Adrenal gland (tissue), 12 donors: Measurements from ENCODE around the gene TADA2A. TPM values are rescaled to one million over a fixed set of nuclear protein-coding genes. Genes with fewer than 3 reads are reported as not detected.
"Not testable (repeated sequence)": the region's sequence is repeated elsewhere in the genome, so short reads cannot be mapped to it uniquely, and the experiment has no call there.

Experiments used
- DNase-seq, 7 donors: peaks; one replicate each; pipeline ENCODE4 v3.0.0-alpha.2; 2019 to 2020
- H3K27ac ChIP-seq, 5 donors: fragments of 200-600 bp; sonication (generic) in 4 of 5; 1 replicate in 3 of 5; 2 replicates in 2 of 5; pipeline versions ENCODE4 v1.5.1 to v1.8.0; 2016 to 2020; ENCODE audit warnings: mild to moderate bottlenecking in 1 of 5
- H3K27me3 ChIP-seq: fragments of 200-600 bp; 2 replicates; pipeline ENCODE4 v1.8.0; 2021
- H3K36me3 ChIP-seq, 2 donors: fragments of 200-600 bp; replicated peaks in 1 of 2; 1 replicate in 1 of 2; 2 replicates in 1 of 2; pipeline versions ENCODE4 v1.5.1 to v1.8.0; 2018 to 2022
- H3K4me1 ChIP-seq, 2 donors: fragments of 200-600 bp; replicated peaks in 1 of 2; 1 replicate in 1 of 2; 2 replicates in 1 of 2; pipeline versions ENCODE4 v1.5.1 to v1.8.0; 2018 to 2021
- H3K4me3 ChIP-seq, 4 donors: fragments of 200-600 bp; sonication (generic) in 3 of 4; one replicate each; pipeline ENCODE4 v1.5.1; 2016 to 2018
- H3K9me3 ChIP-seq, 3 donors: fragments of 200-600 bp; sonication (generic) in 1 of 3; replicated peaks in 1 of 3; 1 replicate in 2 of 3; 2 replicates in 1 of 3; pipeline versions ENCODE4 v1.5.1 to v1.8.0; 2016 to 2021
- CTCF ChIP-seq, 6 experiments: fragments of 450-650 bp in 4 of 6; fragments of 200-600 bp in 2 of 6; sonication (generic) in 1 of 6; IDR thresholded peaks; 1 replicate in 5 of 6; 2 replicates in 1 of 6; pipeline versions ENCODE4 v1.5.1 to v1.8.0; 2016 to 2021; ENCODE audit warnings: antibody characterized with exemption in 6 of 6, mild to moderate bottlenecking in 2 of 6, moderate library complexity in 1 of 6
- POLR2A ChIP-seq, 2 donors: fragments of 450-650 bp; IDR thresholded peaks; one replicate each; pipeline ENCODE4 v1.6.1; 2017; ENCODE audit warnings: antibody characterized with exemption in 2 of 2, mild to moderate bottlenecking in 2 of 2, moderate library complexity in 1 of 2
- WGBS, 4 donors: extraction: QIAGEN DNeasy Blood & Tissue Kit in 2 of 4; methylation state at CpG; one replicate each; pipeline versions ENCODE4 v1.1.5 to v1.1.7; 2013 to 2017; 5-methylcytosine and 5-hydroxymethylcytosine counted together
- intact Hi-C, 2 donors: fragments of 100-400 bp; cut with DNase I; formaldehyde crosslinking; loops; one replicate each; pipeline versions ENCODE4 v1.14.1 to v1.15.0; 2022 to 2023
- polyA plus RNA-seq, 3 donors: library from polyadenylated mRNA; stranded (reverse); fragments of 200-250 nt in 2 of 3; fragments of 350-450 nt in 1 of 3; fragmentation: Illumina TruSeq in 1 of 3; extraction: RNeasy Lipid Tissue Mini Kit (QIAGEN cat#74804) in 1 of 3; gene quantifications; one replicate each; pipeline ENCODE4 v1.2.3, GENCODE V29; 2013 to 2014
- total RNA-seq, 9 donors: library from RNA; depleted of rRNA in 4 of 9; stranded (reverse); fragments of >200 nt in 4 of 9; fragments of 120-200 nt in 1 of 9; fragmentation: NEBNext Ultra II Directional in 1 of 9; extraction: Animal tissue kit (Norgen Biotek cat#: 25700) in 1 of 9; gene quantifications; one replicate each; pipeline versions ENCODE4 v1.1.0 to v1.2.4, GENCODE V29; 2013 to 2023
- donor health status: healthy with polysubstance abuse.
- donor health status: Bipolar disorder and iron deficiency.
- donor health status: DM: yes; HTN: yes; CAD: no.
- donor health status: DM: no; HTN: no; CAD: no.
- donor health status: DM: no; HTN: no; CAD: no.
- donor health status: DM: yes; HTN: yes; CAD: no.

The TADA2A gene
- total and polyA plus RNA-seq, 12 donors: 7.6 to 21.5 (median 15.7) TPM

GRCh38 chr17:37507111-37507510 lies 100.4 kb downstream of the TADA2A start:
- TF ChIP-seq POLR2A (IDR thresholded peaks at IDR 0.05) (no peak), CTCF (IDR thresholded peaks at IDR 0.05) (no peak)
- WGBS, 4 donors: 87 to 95% (median 91%) methylated on average over 4 to 9 of the region's 9 CpGs
- Histone ChIP-seq H3K27ac (no peak overlapping the region), H3K36me3 (no peaks in the 10 kb centered on the region), H3K4me3 (no peak overlapping the region), H3K4me1 (no peaks in the 10 kb centered on the region), H3K9me3 (no peaks in the 10 kb centered on the region), H3K27me3 (no peaks in the 10 kb centered on the region)
- intact Hi-C loops: no loop called here
- no peak for DNase-seq

GRCh38 chr17:37510056-37510455 lies 103.4 kb downstream of the TADA2A start:
- intact Hi-C loops: no loop called here
- H3K27me3 ChIP-seq: no peaks in the 10 kb centered on the region
- peaks cover 0 to 14% of the 10 kb centered on the region in 2 donors for H3K36me3 ChIP-seq
- no peaks in the 10 kb centered on the region for H3K4me1 ChIP-seq
- no peaks in the 10 kb centered on the region for H3K9me3 ChIP-seq
- no peak for TF ChIP-seq CTCF (IDR thresholded peaks at IDR 0.05)
- no peak for TF ChIP-seq POLR2A (IDR thresholded peaks at IDR 0.05)
- no peak overlapping the region for H3K4me3 ChIP-seq
- no peak overlapping the region for H3K27ac ChIP-seq
- DNase-seq: no peak
- WGBS, 4 donors: 94 to 96% (median 96%) methylated on average over 17 of the region's 17 CpGs

GRCh38 chr17:37511642-37512041 lies 105.0 kb downstream of the TADA2A start:
- 87 to 100% (median 88%) methylated on average over 1 of the region's 1 CpG for WGBS, 4 donors
- intact Hi-C loops: not testable (repeated sequence)

GRCh38 chr17:37512442-37513068 lies 105.9 kb downstream of the TADA2A start:
- intact Hi-C loops: no loop called here
- 86 to 90% (median 88%) methylated on average over 23 to 24 of the region's 24 CpGs for WGBS, 4 donors
- TF ChIP-seq CTCF (IDR thresholded peaks at IDR 0.05) (no peak), POLR2A (IDR thresholded peaks at IDR 0.05) (no peak)
- H3K36me3 ChIP-seq: peaks cover 0 to 26% of the 10 kb centered on the region in 2 donors
- H3K4me1 ChIP-seq: peaks cover 0 to 14% of the 10 kb centered on the region in 2 donors
- no peak overlapping the region for H3K27ac ChIP-seq
- no peak for DNase-seq
- H3K9me3 ChIP-seq: no peaks in the 10 kb centered on the region
- no peaks in the 10 kb centered on the region for H3K27me3 ChIP-seq
- no peak overlapping the region for H3K4me3 ChIP-seq

More at GRCh38 chr17:37511642-37512041, 105.0 kb downstream of the TADA2A start:
- Histone ChIP-seq H3K36me3 (peaks cover 0 to 17% of the 10 kb centered on the region in 2 donors), H3K4me1 (peaks cover 0 to 14% of the 10 kb centered on the region in 2 donors)
- not testable (repeated sequence) for H3K27ac ChIP-seq, H3K27me3 ChIP-seq, H3K4me3 ChIP-seq, DNase-seq, H3K9me3 ChIP-seq

GRCh38 chr17:37513711-37514110 lies 107.0 kb downstream of the TADA2A start:
- intact Hi-C loops: no loop called here
- DNase-seq: no peak
- Histone ChIP-seq H3K4me1 (peaks cover 0 to 14% of the 10 kb centered on the region in 2 donors), H3K36me3 (peaks cover 0 to 38% of the 10 kb centered on the region in 2 donors), H3K9me3 (no peaks in the 10 kb centered on the region), H3K27me3 (no peaks in the 10 kb centered on the region), H3K27ac (no peak overlapping the region), H3K4me3 (no peak overlapping the region)
- TF ChIP-seq POLR2A (IDR thresholded peaks at IDR 0.05): no peak
- 94 to 96% (median 95%) methylated on average over 10 of the region's 10 CpGs for WGBS, 4 donors
